Endothelial cell of umbilical vein (primary cell): Measurements from ENCODE around the gene SCAP. TPM values are rescaled to one million over a fixed set of nuclear protein-coding genes. Genes with fewer than 3 reads are reported as not detected.

Source experiments
- BruUV-seq: library from RNA; stranded (reverse); fragments of 400-500 nt; replicated peaks from 2 replicates; lab custom pipeline; 2021; lab: Mats Ljungman, UMichigan
- CTCF ChIA-PET: fragments of 300-600, 350-600 bp; sonication (Branson Sonifier 250); formaldehyde crosslinking; loops from one replicate; lab custom pipeline; 2021; ENCODE audit warnings: antibody characterized with exemption, inconsistent platforms; lab: Charles Lee
- POLR2A ChIA-PET: fragments of 300-600, 350-600 bp; sonication (Branson Sonifier 250); formaldehyde crosslinking; loops from one replicate; lab custom pipeline; 2021; ENCODE audit warnings: antibody characterized with exemption, inconsistent platforms; lab: Charles Lee
- DNase-seq: peaks from one replicate; pipeline ENCODE4 v3.0.0-alpha.2; 2011; ENCODE audit warnings: low read depth, low spot score
- FAIRE-seq: peaks from 2 replicates; lab custom pipeline; 2011; peaks lifted over from hg19 to GRCh38; lab: Jason Lieb, UNC
- H2AFZ ChIP-seq: 2 replicates; pipeline ENCODE4 v1.6.0; 2012; ENCODE audit warnings: low read depth, low read length, control low read depth, inconsistent platforms
- H3K27ac ChIP-seq: 2 replicates; pipeline ENCODE4 v1.5.1; 2011; ENCODE audit warnings: low read depth, mild to moderate bottlenecking, control low read depth, low read length, moderate library complexity; ENCODE audit not compliant: insufficient read depth
- H3K27me3 ChIP-seq, 2 experiments: 2 replicates each; pipeline versions ENCODE4 v1.6.0 to v1.6.1; 2011; ENCODE audit warnings: low read length in 2 of 2, mixed read lengths in 1 of 2; ENCODE audit not compliant: control insufficient read depth in 2 of 2, insufficient read depth in 2 of 2
- H3K36me3 ChIP-seq, 2 experiments: 2 replicates in 1 of 2; 3 replicates in 1 of 2; pipeline ENCODE4 v1.5.1; 2011; ENCODE audit warnings: low read length in 2 of 2, mild to moderate bottlenecking in 1 of 2, moderate library complexity in 1 of 2; ENCODE audit not compliant: control insufficient read depth in 2 of 2, insufficient read depth in 2 of 2; ENCODE audit errors: extremely low read depth in 1 of 2
- H3K4me1 ChIP-seq: 3 replicates; pipeline ENCODE4 v1.5.1; 2011; ENCODE audit warnings: mild to moderate bottlenecking, low read length; ENCODE audit not compliant: control insufficient read depth, insufficient read depth; ENCODE audit errors: extremely low read depth
- H3K4me2 ChIP-seq: 2 replicates; pipeline ENCODE4 v1.6.1; 2011; ENCODE audit warnings: low read length, control low read depth, mixed read lengths; ENCODE audit not compliant: insufficient read depth
- H3K4me3 ChIP-seq, 3 experiments: fragments of 200-600 bp in 1 of 3; sonication (generic), shearing (Covaris generic) in 1 of 3; replicated peaks in 1 of 3; 2 replicates each; pipeline ENCODE4 v1.5.1; 2011 to 2016; ENCODE audit warnings: control low read depth in 3 of 3, low read length in 3 of 3, mild to moderate bottlenecking in 2 of 3, inconsistent platforms in 1 of 3, low read depth in 1 of 3, moderate library complexity in 1 of 3; ENCODE audit not compliant: insufficient read depth in 1 of 3
- H3K79me2 ChIP-seq: 2 replicates; pipeline ENCODE4 v1.6.0; 2012; ENCODE audit warnings: low read length, inconsistent platforms; ENCODE audit not compliant: control insufficient read depth, insufficient read depth
- H3K9ac ChIP-seq: replicated peaks from 2 replicates; pipeline ENCODE3; 2011; ENCODE audit warnings: low read length, control low read depth; ENCODE audit not compliant: insufficient read depth; ENCODE audit errors: extremely low read depth
- H3K9me1 ChIP-seq: replicated peaks from 3 replicates; pipeline ENCODE4 v1.6.0; 2011; ENCODE audit warnings: mild to moderate bottlenecking, low read length; ENCODE audit not compliant: control insufficient read depth, insufficient read depth; ENCODE audit errors: extremely low read depth
- H3K9me3 ChIP-seq: replicated peaks from 2 replicates; pipeline ENCODE4 v1.5.1; 2012; ENCODE audit warnings: low read length, inconsistent platforms; ENCODE audit not compliant: control insufficient read depth, insufficient read depth
- H4K20me1 ChIP-seq: replicated peaks from 2 replicates; pipeline ENCODE3; 2011; ENCODE audit warnings: mild to moderate bottlenecking, low read length; ENCODE audit not compliant: control insufficient read depth, insufficient read depth; ENCODE audit errors: extremely low read depth
- EZH2 ChIP-seq: IDR thresholded peaks from 2 replicates; pipeline ENCODE4 v1.6.1; 2012; ENCODE audit warnings: borderline replicate concordance, low read depth, mild to moderate bottlenecking, moderate library complexity, low read length, inconsistent platforms; ENCODE audit not compliant: severe bottlenecking
- FOS ChIP-seq: IDR thresholded peaks from 2 replicates; pipeline ENCODE4 v1.6.1; 2011; ENCODE audit warnings: mild to moderate bottlenecking, low read length, moderate library complexity, borderline replicate concordance; ENCODE audit not compliant: insufficient read depth
- GATA2 ChIP-seq: IDR thresholded peaks from 2 replicates; pipeline ENCODE4 v1.7.0; 2011; ENCODE audit warnings: low read depth, mild to moderate bottlenecking, moderate library complexity, mixed read lengths, low read length; ENCODE audit not compliant: insufficient read length, insufficient read depth
- JUN ChIP-seq: IDR thresholded peaks from 2 replicates; pipeline ENCODE4 v1.6.1; 2011; ENCODE audit warnings: borderline replicate concordance, low read depth; ENCODE audit not compliant: insufficient read length, insufficient read depth
- MYC ChIP-seq: IDR thresholded peaks from one replicate; pipeline ENCODE4 v1.6.1; 2011; ENCODE audit warnings: mild to moderate bottlenecking, low read depth, low read length
- POLR2A ChIP-seq: IDR thresholded peaks from 2 replicates; pipeline ENCODE4 v1.6.1; 2012; ENCODE audit warnings: low read depth, mild to moderate bottlenecking, control low read depth, low read length
- POLR2AphosphoS5 ChIP-seq: IDR thresholded peaks from 2 replicates; pipeline ENCODE4 v1.6.1; 2012; ENCODE audit warnings: low read depth, mild to moderate bottlenecking, control low read depth, low read length, moderate library complexity; ENCODE audit not compliant: insufficient read depth
- dilution Hi-C: fragments of 300-500 bp; cut with MboI; formaldehyde crosslinking; loops from one replicate; pipeline ENCODE4 v1.15.0; 2019; ENCODE audit warnings: low sequenced_read_pairs; ENCODE audit not compliant: extremely low pct_ligation_motif_present
- intact Hi-C: fragments of 100-400 bp; cut with micrococcal nuclease; formaldehyde crosslinking; loops from one replicate; pipeline ENCODE4 v1.10.0; 2022
- polyA plus RNA-seq, 4 experiments: library from polyadenylated mRNA; depleted of rRNA in 3 of 4; stranded (reverse) in 3 of 4; unstranded in 1 of 4; fragments of >200 nt; gene quantifications; 2 replicates each; pipeline versions ENCODE4 v1.2.1 to v1.2.3, GENCODE V29; 2011 to 2012; ENCODE audit warnings: missing spikeins in 1 of 4
- total RNA-seq: library from RNA; stranded (reverse); gene quantifications from 2 replicates; pipeline ENCODE4 v1.2.3, GENCODE V29; 2021
- TF ChIP-seq, protein P1 (sequence below), 2 donors: IDR thresholded peaks; 1 replicate in 1 of 2; 2 replicates in 1 of 2; pipeline ENCODE4 v1.5.1; 2011; ENCODE audit warnings: low read length in 2 of 2, mild to moderate bottlenecking in 2 of 2, moderate library complexity in 2 of 2, control low read depth in 1 of 2, inconsistent platforms in 1 of 2, low read depth in 1 of 2; ENCODE audit not compliant: insufficient read depth in 1 of 2; ENCODE audit errors: extremely low read depth in 1 of 2
- TF ChIP-seq, protein P2 (sequence below): IDR thresholded peaks from 2 replicates; pipeline ENCODE4 v1.6.1; 2011; ENCODE audit not compliant: insufficient read depth, insufficient read length

Gene SCAP
- total and polyA plus RNA-seq, 2 donors (not counting 3 experiments of a cell fraction or from before 2014, with no cell fraction given) = 34.7 to 59.0 TPM

DNA sequence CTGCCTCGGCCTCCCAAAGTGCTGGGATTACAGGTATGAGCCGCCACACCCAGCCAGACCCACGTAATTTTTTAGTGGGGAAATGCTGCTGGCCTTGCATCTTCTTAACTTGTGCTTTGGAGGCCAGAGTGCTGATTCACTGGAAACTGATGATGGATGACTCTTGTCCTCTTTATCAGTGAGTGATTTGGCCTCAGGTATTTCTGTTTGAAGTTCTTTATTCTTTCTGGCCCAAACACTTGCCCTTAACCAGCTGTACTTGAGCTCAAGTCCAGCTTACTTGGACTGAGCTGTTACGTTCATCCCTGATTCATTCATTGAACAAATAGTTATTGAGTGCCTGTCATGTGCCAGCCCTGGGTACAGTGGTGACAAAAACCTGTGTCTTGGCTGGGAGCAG is 90.7 kb downstream of the SCAP start:
- no peak for DNase-seq
- intact Hi-C loops = no loop called here
- BruUV-seq = no TSS peak
- no peak overlapping the region for H2AFZ ChIP-seq
- no peaks in the 10 kb centered on the region for H3K9me3 ChIP-seq
- ChIA-PET CTCF (interaction anchor here (1.0 kb wide), 1 partner anchor 42 kb away, joined by 3 read pairs; no protein-coding TSS in a partner anchor), POLR2A (no interaction called here)
- H4K20me1 ChIP-seq = peaks cover 2% of the 10 kb centered on the region
- dilution Hi-C loops = no loop called here
- H3K9ac ChIP-seq = no peak overlapping the region
- no peak for FAIRE-seq
- TF ChIP-seq FOS (no peak), POLR2A (no peak), GATA2 (no peak), EZH2 (no peak), JUN (no peak), MYC (no peak), POLR2AphosphoS5 (no peak)
- TF ChIP-seq, protein P1, sequence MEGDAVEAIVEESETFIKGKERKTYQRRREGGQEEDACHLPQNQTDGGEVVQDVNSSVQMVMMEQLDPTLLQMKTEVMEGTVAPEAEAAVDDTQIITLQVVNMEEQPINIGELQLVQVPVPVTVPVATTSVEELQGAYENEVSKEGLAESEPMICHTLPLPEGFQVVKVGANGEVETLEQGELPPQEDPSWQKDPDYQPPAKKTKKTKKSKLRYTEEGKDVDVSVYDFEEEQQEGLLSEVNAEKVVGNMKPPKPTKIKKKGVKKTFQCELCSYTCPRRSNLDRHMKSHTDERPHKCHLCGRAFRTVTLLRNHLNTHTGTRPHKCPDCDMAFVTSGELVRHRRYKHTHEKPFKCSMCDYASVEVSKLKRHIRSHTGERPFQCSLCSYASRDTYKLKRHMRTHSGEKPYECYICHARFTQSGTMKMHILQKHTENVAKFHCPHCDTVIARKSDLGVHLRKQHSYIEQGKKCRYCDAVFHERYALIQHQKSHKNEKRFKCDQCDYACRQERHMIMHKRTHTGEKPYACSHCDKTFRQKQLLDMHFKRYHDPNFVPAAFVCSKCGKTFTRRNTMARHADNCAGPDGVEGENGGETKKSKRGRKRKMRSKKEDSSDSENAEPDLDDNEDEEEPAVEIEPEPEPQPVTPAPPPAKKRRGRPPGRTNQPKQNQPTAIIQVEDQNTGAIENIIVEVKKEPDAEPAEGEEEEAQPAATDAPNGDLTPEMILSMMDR (IDR thresholded peaks at IDR 0.05; ENCODE audit: extremely low read depth in 1 of 2, insufficient read depth in 1 of 2, low read depth in 1 of 2, low read length in 2 of 2) = no peak
- TF ChIP-seq, protein P2, sequence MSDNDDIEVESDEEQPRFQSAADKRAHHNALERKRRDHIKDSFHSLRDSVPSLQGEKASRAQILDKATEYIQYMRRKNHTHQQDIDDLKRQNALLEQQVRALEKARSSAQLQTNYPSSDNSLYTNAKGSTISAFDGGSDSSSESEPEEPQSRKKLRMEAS = no peak
- no peaks in the 10 kb centered on the region for H3K9me1 ChIP-seq
- peaks cover 7% of the 10 kb centered on the region for H3K4me1 ChIP-seq
- peaks cover 69% of the 10 kb centered on the region for H3K79me2 ChIP-seq
- no peak overlapping the region for H3K4me2 ChIP-seq
- no peaks in the 10 kb centered on the region for H3K27me3 ChIP-seq
- no peak overlapping the region for H3K4me3 ChIP-seq
- H3K27ac ChIP-seq = no peak overlapping the region
- H3K36me3 ChIP-seq = no peaks in the 10 kb centered on the region
